NCI-H345 treated with DMSO at 0.1 percent for 48 hours (cell line): Measurements from ENCODE around the gene NECAB3.

Experiments
- DNase-seq: peaks from one replicate; lab custom pipeline; 2025; ENCODE audit not compliant: unreplicated experiment; lab: John Stamatoyannopoulos, UW

NECAB3 gene

GRCh38 chr20:33677991-33678702, 3.9 kb upstream of the NECAB3 start:
- DNase-seq = no peak

- no peak for DNase-seq
Observed at GRCh38 chr20:33676652-33677645, 2.7 kb upstream of the NECAB3 start.

- no peak for DNase-seq
Observed at GRCh38 chr20:33676121-33676520, 1.9 kb upstream of the NECAB3 start.

DNA sequence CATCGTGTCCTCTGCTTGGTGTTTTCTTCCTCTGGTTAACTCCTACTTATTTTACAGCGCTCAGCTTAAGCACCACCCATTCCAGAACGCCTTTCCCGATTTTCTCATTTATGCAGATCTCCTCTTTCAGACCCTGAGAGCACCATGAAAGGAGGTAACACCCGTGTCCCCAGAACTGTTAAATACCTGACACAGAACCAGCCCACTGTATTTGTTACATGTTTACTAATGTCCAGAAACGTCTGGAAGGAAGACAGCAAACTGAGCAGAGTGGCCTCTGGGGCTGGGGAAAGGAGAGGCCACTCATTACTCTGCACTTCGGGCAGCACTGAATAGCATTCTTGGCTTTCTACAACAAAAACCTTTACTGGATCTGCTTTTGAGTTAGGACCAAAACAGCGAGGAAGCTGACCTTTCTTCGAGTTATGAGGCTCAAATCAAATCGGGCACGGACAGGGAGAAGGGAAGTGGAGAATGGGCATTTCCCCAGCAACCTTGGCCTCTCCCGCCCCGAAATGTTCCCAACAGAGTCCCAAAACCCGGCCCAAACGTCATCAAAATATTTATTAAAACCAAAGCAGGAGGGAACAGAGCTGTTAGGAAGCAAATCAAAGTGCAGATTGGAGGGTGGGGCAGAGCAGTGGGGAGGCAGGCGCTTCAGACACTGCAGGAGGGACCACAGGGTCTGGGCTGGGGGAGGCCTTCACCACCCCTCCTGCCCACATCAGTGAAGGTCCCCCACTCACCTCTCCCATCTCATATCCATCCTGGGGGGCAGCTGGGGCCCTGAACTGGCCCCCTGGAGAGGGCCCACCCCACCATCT, 1.1 kb upstream of the NECAB3 start:
- DNase-seq = no peak

- DNase-seq = peak; percentile 37
Observed at GRCh38 chr20:33673410-33674293, 576 bp downstream of the NECAB3 start.

- DNase-seq = no peak
Observed at GRCh38 chr20:33673114-33673409, 1.2 kb downstream of the NECAB3 start.

GRCh38 chr20:33672426-33673113, 1.7 kb downstream of the NECAB3 start:
- DNase-seq = peak; percentile 93

DNA sequence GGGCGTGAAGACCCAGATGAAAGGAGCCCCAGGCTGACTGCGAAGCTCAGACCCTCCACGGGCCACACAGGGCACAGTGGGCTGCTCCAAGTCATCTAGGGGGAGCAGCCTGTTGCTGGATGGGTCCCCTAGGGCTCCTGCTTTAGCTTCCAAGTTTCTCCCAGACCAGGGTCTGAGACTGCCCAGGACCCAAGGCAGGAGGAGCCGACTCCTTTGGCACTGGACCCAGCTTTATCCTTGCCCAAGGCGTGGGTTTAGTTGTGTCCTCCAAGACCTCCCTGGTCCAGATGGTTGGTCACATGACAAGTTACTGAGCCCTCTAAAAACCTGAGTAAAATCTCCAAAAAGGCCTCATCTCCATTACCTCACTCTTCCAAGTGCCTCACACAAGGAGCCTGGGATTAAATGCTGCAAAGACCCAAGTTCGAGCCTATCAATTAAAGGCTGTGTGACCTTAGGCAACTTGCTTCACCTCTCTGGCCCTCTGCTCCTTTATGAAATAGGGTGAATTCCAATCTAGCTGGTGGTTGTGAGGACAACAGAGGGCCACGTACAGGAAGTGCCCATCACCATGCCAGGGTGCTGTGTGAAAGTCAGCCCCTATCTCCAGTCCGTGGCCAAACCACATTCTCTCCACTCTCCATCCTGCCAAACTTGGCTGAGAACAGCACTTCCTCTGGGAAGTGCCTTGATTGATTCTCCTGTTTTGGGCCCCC, 2.5 kb downstream of the NECAB3 start:
- no peak for DNase-seq

GRCh38 chr20:33670715-33671499, 3.3 kb downstream of the NECAB3 start:
- no peak for DNase-seq

GRCh38 chr20:33669873-33670640, 4.2 kb downstream of the NECAB3 start:
- no peak for DNase-seq

- no peak for DNase-seq
Observed at GRCh38 chr20:33669224-33669623, 5.0 kb downstream of the NECAB3 start.

- no peak for DNase-seq
Observed at GRCh38 chr20:33668466-33669155, 5.6 kb downstream of the NECAB3 start.

- DNase-seq = peak; percentile 67
Observed at GRCh38 chr20:33667676-33668465, 6.4 kb downstream of the NECAB3 start.

DNA sequence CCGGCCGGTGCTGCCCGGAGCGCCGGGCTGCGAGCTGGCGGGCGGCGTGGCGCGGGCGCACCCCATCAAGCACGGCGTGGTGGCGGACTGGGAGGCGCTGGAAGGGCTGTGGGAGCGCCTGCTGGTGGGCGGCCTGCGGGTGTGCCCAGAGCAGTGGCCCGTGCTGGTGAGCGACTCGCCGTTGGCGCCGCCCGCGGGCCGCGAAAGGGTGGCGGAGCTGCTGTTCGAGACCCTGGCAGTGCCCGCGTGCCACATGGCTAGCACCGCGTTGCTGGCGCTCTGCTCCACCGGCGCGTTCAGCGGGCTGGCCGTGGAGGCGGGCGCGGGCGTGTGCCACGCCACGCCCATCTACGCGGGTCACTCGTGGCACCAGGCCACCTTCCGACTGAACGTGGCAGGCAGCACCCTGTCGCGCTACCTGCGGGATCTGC, 7.0 kb downstream of the NECAB3 start:
- DNase-seq = no peak

- peak; percentile 78 for DNase-seq
Observed at GRCh38 chr20:33666293-33667244, 7.7 kb downstream of the NECAB3 start, which contains the start of gene ACTL10. TSS of gene ACTL10 (plus strand) at chr20:33666943. CDS start at chr20:33667498, 555 bp downstream.
